GM23248 (cell line): Measurements from ENCODE around the gene INKA2.

Source experiments
- EZH2 ChIP-seq: fragments of 200-600 bp; sonication (generic); IDR thresholded peaks from 2 replicates; pipeline ENCODE4 v1.6.1; 2018; ENCODE audit warnings: antibody characterized with exemption, mild to moderate bottlenecking; ENCODE audit not compliant: insufficient read depth, poor library complexity, severe bottlenecking
- EZH2phosphoT487 ChIP-seq: fragments of 200-600 bp; sonication (generic); IDR thresholded peaks from 2 replicates; pipeline ENCODE4 v1.6.1; 2018; ENCODE audit warnings: antibody characterized with exemption, moderate library complexity, mild to moderate bottlenecking, low read depth; ENCODE audit not compliant: insufficient read depth

DNA sequence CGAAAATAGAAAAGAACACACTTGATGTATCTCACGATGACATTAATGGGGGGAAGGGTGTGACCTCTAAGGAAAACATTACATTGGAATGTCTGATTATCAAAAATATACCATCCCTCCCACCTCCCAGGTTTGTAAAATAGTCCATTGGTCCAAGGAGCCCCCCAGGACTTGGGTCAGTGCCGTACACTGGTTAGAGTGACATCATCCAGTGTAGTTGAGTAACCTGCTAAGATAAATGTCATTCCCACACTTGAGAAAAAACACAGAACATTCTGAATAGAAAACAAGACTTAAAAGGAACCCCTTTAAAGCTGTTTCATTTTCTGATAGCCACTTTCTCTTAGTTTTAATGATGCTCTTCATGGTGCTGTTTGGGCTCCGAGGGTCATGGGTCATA is 31.7 kb upstream of the INKA2 start:
- TF ChIP-seq EZH2phosphoT487: no peak
- no peak for TF ChIP-seq EZH2
